ENCODE results near the gene ADAMTS6.
"Not testable (repeated sequence)": the region's sequence is repeated elsewhere in the genome, so short reads cannot be mapped to it uniquely, and the experiment has no call there.

Gene ADAMTS6

DNA sequence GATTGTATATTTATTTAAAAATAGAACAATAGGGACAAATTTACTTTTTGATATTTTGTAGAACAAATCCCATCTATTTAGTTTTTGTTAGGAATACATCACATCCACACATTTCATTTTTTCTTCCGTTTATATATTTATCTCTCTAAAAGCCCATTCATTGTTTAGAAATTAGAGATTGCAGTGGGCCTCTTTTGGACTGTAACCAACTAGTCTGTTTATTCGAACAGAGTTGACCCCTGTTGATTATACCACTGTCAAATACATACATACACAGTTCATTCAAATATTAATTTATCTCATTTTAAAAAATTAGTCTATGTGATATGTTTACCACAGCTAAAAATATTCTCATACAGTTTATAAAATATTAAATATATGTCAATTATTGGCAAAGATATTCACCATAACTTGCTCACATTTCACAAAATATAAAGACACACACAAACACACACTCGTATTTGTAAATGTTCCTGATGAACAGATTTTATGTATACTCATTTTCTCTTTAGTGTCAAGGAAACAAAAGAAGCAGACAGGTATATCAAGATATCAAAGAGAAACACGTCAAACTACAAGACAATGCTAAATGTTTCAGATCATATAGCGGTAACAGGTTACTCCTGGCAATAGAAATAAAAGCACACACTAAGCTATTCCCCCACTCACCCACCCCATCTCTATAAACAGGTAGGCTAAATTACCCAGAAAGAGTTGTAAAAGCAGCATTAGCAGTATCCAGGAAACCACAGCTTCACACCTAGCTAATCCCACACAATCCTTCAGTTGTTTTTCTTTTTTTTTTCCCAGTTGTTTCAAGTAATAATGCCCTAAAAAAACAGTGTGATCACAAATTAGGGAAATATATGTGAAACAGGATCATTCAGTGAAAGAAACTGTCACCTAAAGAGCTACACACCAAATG lies 283.9 kb downstream of the ADAMTS6 start:
- Histone ChIP-seq H3K4me1 (ENCODE audit: control insufficient read depth, insufficient read depth, low read length, poor library complexity, severe bottlenecking) (no peaks in the 10 kb centered on the region), H3K4me3 (ENCODE audit: insufficient read depth, low read depth, low read length, poor library complexity, severe bottlenecking) (no peak overlapping the region), H3K9me3 (ENCODE audit: control insufficient read depth, low read length) (no peaks in the 10 kb centered on the region), H3K27ac (ENCODE audit: insufficient read depth, low read length, poor library complexity, severe bottlenecking) (no peak overlapping the region), H3K27me3 (replicated peaks; ENCODE audit: control insufficient read depth, insufficient read depth, low read length, poor library complexity, severe bottlenecking) (no peaks in the 10 kb centered on the region), H3K36me3 (ENCODE audit: control insufficient read depth, insufficient read depth, low read length) (no peaks in the 10 kb centered on the region)
- DNase-seq: no peak

GRCh38 chr5:65194871-65195270 lies 286.8 kb downstream of the ADAMTS6 start:
- DNase-seq: no peak
- Histone ChIP-seq H3K9me3 (ENCODE audit: control insufficient read depth, low read length) (no peaks in the 10 kb centered on the region), H3K4me1 (ENCODE audit: control insufficient read depth, insufficient read depth, low read length, poor library complexity, severe bottlenecking) (no peaks in the 10 kb centered on the region), H3K27me3 (replicated peaks; ENCODE audit: control insufficient read depth, insufficient read depth, low read length, poor library complexity, severe bottlenecking) (no peaks in the 10 kb centered on the region), H3K27ac (ENCODE audit: insufficient read depth, low read length, poor library complexity, severe bottlenecking) (no peak overlapping the region), H3K36me3 (ENCODE audit: control insufficient read depth, insufficient read depth, low read length) (no peaks in the 10 kb centered on the region), H3K4me3 (ENCODE audit: insufficient read depth, low read depth, low read length, poor library complexity, severe bottlenecking) (no peak overlapping the region)

DNA sequence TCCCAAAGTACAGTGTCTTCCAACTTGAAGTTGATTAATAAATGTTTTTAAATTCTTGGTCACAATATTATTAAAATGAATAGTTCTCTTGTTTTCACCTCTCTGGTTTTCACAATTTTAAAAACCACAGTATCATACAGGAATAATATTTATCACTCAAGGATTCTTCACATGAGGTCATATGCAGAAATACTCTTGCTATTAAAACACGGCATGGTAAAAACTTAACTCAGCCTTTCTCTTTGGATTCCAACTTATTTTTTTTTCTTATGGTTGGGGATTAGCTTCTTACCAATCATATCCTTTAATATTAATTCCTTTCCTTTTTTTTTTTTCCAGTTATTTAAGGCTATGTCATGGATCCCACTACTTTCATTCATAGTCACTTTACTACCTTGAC lies 289.4 kb downstream of the ADAMTS6 start:
- Histone ChIP-seq H3K4me1 (ENCODE audit: control insufficient read depth, insufficient read depth, low read length, poor library complexity, severe bottlenecking) (no peaks in the 10 kb centered on the region), H3K27me3 (replicated peaks; ENCODE audit: control insufficient read depth, insufficient read depth, low read length, poor library complexity, severe bottlenecking) (no peaks in the 10 kb centered on the region), H3K36me3 (ENCODE audit: control insufficient read depth, insufficient read depth, low read length) (no peaks in the 10 kb centered on the region), H3K9me3 (ENCODE audit: control insufficient read depth, low read length) (no peaks in the 10 kb centered on the region), H3K4me3 (ENCODE audit: insufficient read depth, low read depth, low read length, poor library complexity, severe bottlenecking) (no peak overlapping the region), H3K27ac (ENCODE audit: insufficient read depth, low read length, poor library complexity, severe bottlenecking) (no peak overlapping the region)
- no peak for DNase-seq

DNA sequence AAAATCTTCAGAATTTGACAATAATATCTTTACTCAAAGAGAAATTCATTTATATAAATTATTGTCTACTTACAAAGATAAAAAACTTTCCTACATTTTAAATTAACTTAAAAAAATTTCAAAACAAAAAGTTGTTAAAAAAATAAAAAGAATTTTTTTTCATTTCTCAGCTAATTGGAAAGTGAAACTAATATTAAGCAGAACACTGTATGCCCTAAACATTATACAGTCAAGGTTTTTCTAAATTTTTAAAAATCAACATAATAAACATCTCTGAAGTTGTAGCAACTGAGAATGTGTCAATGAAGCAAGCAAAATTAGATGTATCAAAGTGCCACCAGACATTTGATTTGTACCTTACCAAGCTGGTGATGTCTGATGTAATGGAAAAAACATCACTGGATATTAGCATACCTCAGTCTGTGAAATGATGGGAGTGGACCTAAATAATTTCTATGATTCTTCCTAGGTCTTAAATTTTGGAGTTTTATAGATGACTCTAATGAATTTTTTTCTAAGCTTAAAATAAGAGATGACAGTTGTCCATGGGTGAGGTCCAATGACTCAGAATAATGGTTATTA lies 290.1 kb downstream of the ADAMTS6 start:
- H3K27ac ChIP-seq (ENCODE audit: insufficient read depth, low read length, poor library complexity, severe bottlenecking): no peak overlapping the region
- no peaks in the 10 kb centered on the region for H3K27me3 ChIP-seq (replicated peaks; ENCODE audit: control insufficient read depth, insufficient read depth, low read length, poor library complexity, severe bottlenecking)
- H3K4me1 ChIP-seq (ENCODE audit: control insufficient read depth, insufficient read depth, low read length, poor library complexity, severe bottlenecking): no peaks in the 10 kb centered on the region
- no peaks in the 10 kb centered on the region for H3K9me3 ChIP-seq (ENCODE audit: control insufficient read depth, low read length)
- no peaks in the 10 kb centered on the region for H3K36me3 ChIP-seq (ENCODE audit: control insufficient read depth, insufficient read depth, low read length)
- no peak for DNase-seq
- no peak overlapping the region for H3K4me3 ChIP-seq (ENCODE audit: insufficient read depth, low read depth, low read length, poor library complexity, severe bottlenecking)

DNA sequence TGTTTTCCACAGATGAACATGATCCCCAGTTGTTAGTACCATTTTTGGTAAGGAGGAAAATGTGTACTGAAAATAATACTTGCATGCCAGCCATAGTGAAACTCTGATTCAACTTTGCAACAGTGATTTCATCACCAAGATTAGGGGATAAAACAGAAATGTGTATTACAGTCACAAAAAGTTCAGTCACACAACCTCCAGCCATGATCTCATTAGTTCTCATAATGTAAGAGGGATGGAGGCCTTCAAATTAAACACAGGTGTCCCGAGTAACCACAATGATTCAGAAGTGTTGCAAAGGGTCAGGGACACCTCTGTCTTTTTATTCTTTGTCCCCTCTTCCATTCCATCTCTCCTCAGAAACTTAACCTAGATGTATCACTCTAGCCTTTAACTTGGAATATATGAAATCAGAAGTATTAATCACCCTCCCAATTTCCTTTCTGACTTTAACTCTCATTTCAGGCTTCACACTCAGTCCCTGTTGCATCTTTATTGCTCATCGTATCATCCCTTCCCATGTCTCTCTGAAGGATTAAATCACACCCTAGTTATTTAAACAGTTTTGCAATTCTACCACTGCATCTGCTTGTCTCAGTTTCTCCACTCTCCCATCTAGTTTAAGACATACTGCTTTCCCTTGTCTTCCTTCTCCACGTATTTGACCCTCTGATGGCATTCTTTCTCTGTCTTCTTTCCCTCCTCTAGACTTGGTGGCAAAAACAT lies 291.2 kb downstream of the ADAMTS6 start:
- H3K4me1 ChIP-seq (ENCODE audit: control insufficient read depth, insufficient read depth, low read length, poor library complexity, severe bottlenecking): no peaks in the 10 kb centered on the region
- H3K36me3 ChIP-seq (ENCODE audit: control insufficient read depth, insufficient read depth, low read length): no peaks in the 10 kb centered on the region
- H3K4me3 ChIP-seq (ENCODE audit: insufficient read depth, low read depth, low read length, poor library complexity, severe bottlenecking): no peak overlapping the region
- no peak overlapping the region for H3K27ac ChIP-seq (ENCODE audit: insufficient read depth, low read length, poor library complexity, severe bottlenecking)
- H3K9me3 ChIP-seq (ENCODE audit: control insufficient read depth, low read length): no peaks in the 10 kb centered on the region
- DNase-seq: no peak
- no peaks in the 10 kb centered on the region for H3K27me3 ChIP-seq (replicated peaks; ENCODE audit: control insufficient read depth, insufficient read depth, low read length, poor library complexity, severe bottlenecking)

DNA sequence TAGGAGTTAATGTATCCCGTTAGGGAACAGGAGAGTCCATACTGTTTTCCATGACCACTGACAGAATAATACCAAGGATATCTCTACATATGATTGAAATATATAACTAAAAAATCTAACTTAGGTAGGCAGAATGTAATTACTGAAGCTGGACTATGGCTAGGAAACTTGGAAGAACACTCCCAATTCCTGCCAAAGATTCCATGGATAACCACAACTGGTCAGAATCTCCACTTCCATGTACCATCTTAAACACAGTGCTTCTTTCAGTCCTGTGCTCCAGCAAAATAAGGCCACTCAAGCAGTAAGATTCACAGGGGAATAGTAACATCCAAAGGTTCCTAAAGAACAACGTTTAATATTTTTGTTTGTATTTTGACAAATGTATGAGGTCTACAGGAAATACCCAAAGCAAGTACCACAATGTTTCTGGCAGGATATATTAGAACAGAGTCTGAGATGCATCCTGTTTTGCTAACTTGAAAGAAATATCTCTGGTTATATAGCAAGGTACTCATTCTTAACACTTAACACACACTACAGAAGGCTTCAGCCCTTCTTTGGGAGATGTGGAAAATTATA lies 295.0 kb downstream of the ADAMTS6 start:
- Histone ChIP-seq H3K27me3 (replicated peaks; ENCODE audit: control insufficient read depth, insufficient read depth, low read length, poor library complexity, severe bottlenecking) (no peaks in the 10 kb centered on the region), H3K4me1 (ENCODE audit: control insufficient read depth, insufficient read depth, low read length, poor library complexity, severe bottlenecking) (no peaks in the 10 kb centered on the region), H3K27ac (ENCODE audit: insufficient read depth, low read length, poor library complexity, severe bottlenecking) (no peak overlapping the region), H3K36me3 (ENCODE audit: control insufficient read depth, insufficient read depth, low read length) (no peaks in the 10 kb centered on the region), H3K9me3 (ENCODE audit: control insufficient read depth, low read length) (no peaks in the 10 kb centered on the region), H3K4me3 (ENCODE audit: insufficient read depth, low read depth, low read length, poor library complexity, severe bottlenecking) (no peak overlapping the region)
- no peak for DNase-seq

- Histone ChIP-seq H3K27ac (ENCODE audit: insufficient read depth, low read length, poor library complexity, severe bottlenecking) (no peak overlapping the region), H3K36me3 (ENCODE audit: control insufficient read depth, insufficient read depth, low read length) (no peaks in the 10 kb centered on the region), H3K4me1 (ENCODE audit: control insufficient read depth, insufficient read depth, low read length, poor library complexity, severe bottlenecking) (no peaks in the 10 kb centered on the region), H3K4me3 (ENCODE audit: insufficient read depth, low read depth, low read length, poor library complexity, severe bottlenecking) (no peak overlapping the region), H3K27me3 (replicated peaks; ENCODE audit: control insufficient read depth, insufficient read depth, low read length, poor library complexity, severe bottlenecking) (no peaks in the 10 kb centered on the region), H3K9me3 (ENCODE audit: control insufficient read depth, low read length) (no peaks in the 10 kb centered on the region)
- DNase-seq: no peak
Observed at GRCh38 chr5:65185468-65185867, 296.3 kb downstream of the ADAMTS6 start.

DNA sequence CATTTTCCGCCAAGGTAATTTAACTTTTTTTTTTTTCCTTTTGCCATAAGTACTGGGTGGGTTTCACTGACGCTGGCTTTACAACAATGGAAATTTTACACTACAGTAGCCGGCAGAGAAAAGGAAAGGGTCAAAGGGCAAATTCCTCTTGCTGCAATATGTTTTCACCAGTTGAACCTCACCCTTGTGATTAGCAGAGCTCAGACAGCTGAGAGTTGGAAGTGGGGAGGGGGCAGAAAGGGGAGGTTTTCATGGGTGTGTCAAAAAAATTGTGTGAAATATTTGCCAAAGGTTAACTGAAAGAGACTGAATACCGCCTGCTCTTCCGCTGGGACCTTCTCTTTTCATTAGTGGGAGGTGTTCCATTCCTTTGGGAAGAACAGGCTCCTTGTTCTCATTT lies 296.9 kb downstream of the ADAMTS6 start:
- H3K27ac ChIP-seq (ENCODE audit: insufficient read depth, low read length, poor library complexity, severe bottlenecking): no peak overlapping the region
- no peaks in the 10 kb centered on the region for H3K4me1 ChIP-seq (ENCODE audit: control insufficient read depth, insufficient read depth, low read length, poor library complexity, severe bottlenecking)
- H3K36me3 ChIP-seq (ENCODE audit: control insufficient read depth, insufficient read depth, low read length): no peaks in the 10 kb centered on the region
- no peak for DNase-seq
- H3K4me3 ChIP-seq (ENCODE audit: insufficient read depth, low read depth, low read length, poor library complexity, severe bottlenecking): no peak overlapping the region
- no peaks in the 10 kb centered on the region for H3K9me3 ChIP-seq (ENCODE audit: control insufficient read depth, low read length)
- no peaks in the 10 kb centered on the region for H3K27me3 ChIP-seq (replicated peaks; ENCODE audit: control insufficient read depth, insufficient read depth, low read length, poor library complexity, severe bottlenecking)

DNA sequence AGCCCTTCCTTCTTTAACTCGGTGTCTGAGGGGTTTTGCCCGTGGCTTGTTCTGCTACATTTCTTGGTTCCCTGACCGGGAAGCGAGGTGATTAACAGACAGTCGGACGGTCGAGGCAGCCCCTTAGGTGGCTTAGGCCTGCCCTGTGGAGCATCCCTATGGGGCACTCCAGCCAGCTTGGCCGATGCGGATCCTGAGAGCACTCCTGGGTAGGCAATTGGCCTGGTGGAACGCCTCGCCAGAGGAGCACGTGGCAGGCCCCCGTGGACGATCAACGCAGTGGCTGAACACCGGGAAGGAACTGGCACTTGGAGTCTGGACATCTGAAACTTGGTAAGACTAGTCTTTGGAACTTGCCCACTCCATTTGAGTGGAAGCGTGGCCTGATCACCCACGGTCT lies 307.5 kb downstream of the ADAMTS6 start:
- not testable (repeated sequence) for H3K36me3 ChIP-seq (ENCODE audit: control insufficient read depth, insufficient read depth, low read length); DNase-seq; H3K27ac ChIP-seq (ENCODE audit: insufficient read depth, low read length, poor library complexity, severe bottlenecking); H3K4me3 ChIP-seq (ENCODE audit: insufficient read depth, low read depth, low read length, poor library complexity, severe bottlenecking); H3K9me3 ChIP-seq (ENCODE audit: control insufficient read depth, low read length); H3K27me3 ChIP-seq (replicated peaks; ENCODE audit: control insufficient read depth, insufficient read depth, low read length, poor library complexity, severe bottlenecking); H3K4me1 ChIP-seq (ENCODE audit: control insufficient read depth, insufficient read depth, low read length, poor library complexity, severe bottlenecking)

GRCh38 chr5:65173130-65173525 lies 308.6 kb downstream of the ADAMTS6 start:
- H3K27me3 ChIP-seq (replicated peaks; ENCODE audit: control insufficient read depth, insufficient read depth, low read length, poor library complexity, severe bottlenecking): no peaks in the 10 kb centered on the region
- no peak overlapping the region for H3K27ac ChIP-seq (ENCODE audit: insufficient read depth, low read length, poor library complexity, severe bottlenecking)
- no peak for DNase-seq
- no peaks in the 10 kb centered on the region for H3K9me3 ChIP-seq (ENCODE audit: control insufficient read depth, low read length)
- H3K4me3 ChIP-seq (ENCODE audit: insufficient read depth, low read depth, low read length, poor library complexity, severe bottlenecking): no peak overlapping the region
- H3K36me3 ChIP-seq (ENCODE audit: control insufficient read depth, insufficient read depth, low read length): no peaks in the 10 kb centered on the region
- H3K4me1 ChIP-seq (ENCODE audit: control insufficient read depth, insufficient read depth, low read length, poor library complexity, severe bottlenecking): no peaks in the 10 kb centered on the region

Data from effector memory CD4-positive, alpha-beta T cell (primary cell).